GM06990 (cell line): ENCODE data around the gene SLC35B4.

Source experiments
- DNase-seq: peaks from one replicate; pipeline ENCODE4 v3.0.0-alpha.2; 2011; ENCODE audit not compliant: insufficient read length; ENCODE audit errors: extremely low read depth
- H3K27me3 ChIP-seq: replicated peaks from 2 replicates; pipeline ENCODE4 v1.6.0; 2011; ENCODE audit warnings: low read length; ENCODE audit not compliant: control insufficient read depth, insufficient read depth
- H3K36me3 ChIP-seq: 2 replicates; pipeline ENCODE4 v1.5.1; 2011; ENCODE audit warnings: low read length; ENCODE audit not compliant: control insufficient read depth, insufficient read depth
- H3K4me3 ChIP-seq: replicated peaks from 2 replicates; pipeline ENCODE4 v1.5.1; 2011; ENCODE audit warnings: low read depth, mild to moderate bottlenecking, control low read depth, low read length
- CTCF ChIP-seq: IDR thresholded peaks from 2 replicates; pipeline ENCODE4 v1.5.1; 2011; ENCODE audit warnings: low read length, control low read depth, mild to moderate bottlenecking, inconsistent platforms; ENCODE audit not compliant: insufficient read depth, poor library complexity, severe bottlenecking

The SLC35B4 gene

GRCh38 chr7:134312717-134313116 is 4.0 kb downstream of the SLC35B4 start:
- TF ChIP-seq CTCF, result no peak
- H3K36me3 ChIP-seq, result no peaks in the 10 kb centered on the region; the same call in 1 of the 2 replicates
- H3K4me3 ChIP-seq, result no peak overlapping the region
- H3K27me3 ChIP-seq, result no peaks in the 10 kb centered on the region
- DNase-seq, result no peak

- DNase-seq, result no peak
- H3K27me3 ChIP-seq, result no peaks in the 10 kb centered on the region
Observed at GRCh38 chr7:134311807-134312206, 4.9 kb downstream of the SLC35B4 start.

GRCh38 chr7:134308548-134308947 is 8.2 kb downstream of the SLC35B4 start:
- TF ChIP-seq CTCF, result no peak
- no peaks in the 10 kb centered on the region for H3K27me3 ChIP-seq
- no peak for DNase-seq

More at GRCh38 chr7:134311807-134312206, 4.9 kb downstream of the SLC35B4 start:
- Histone ChIP-seq H3K4me3 (no peak overlapping the region), H3K36me3 (no peaks in the 10 kb centered on the region; the same call in 1 of the 2 replicates)
- no peak for TF ChIP-seq CTCF

GRCh38 chr7:134307320-134307719 is 9.4 kb downstream of the SLC35B4 start:
- no peaks in the 10 kb centered on the region for H3K27me3 ChIP-seq
- no peak overlapping the region for H3K4me3 ChIP-seq
- TF ChIP-seq CTCF, result no peak
- H3K36me3 ChIP-seq, result no peaks in the 10 kb centered on the region; the same call in none of the 2 replicates
- no peak for DNase-seq

More at GRCh38 chr7:134308548-134308947, 8.2 kb downstream of the SLC35B4 start:
- no peak overlapping the region for H3K4me3 ChIP-seq
- no peaks in the 10 kb centered on the region; the same call in 1 of the 2 replicates for H3K36me3 ChIP-seq

GRCh38 chr7:134302120-134302519 is 14.6 kb downstream of the SLC35B4 start:
- H3K36me3 ChIP-seq, result peaks cover 5% of the 10 kb centered on the region
- H3K27me3 ChIP-seq, result no peaks in the 10 kb centered on the region
- no peak for DNase-seq
- H3K4me3 ChIP-seq, result no peak overlapping the region
- no peak for TF ChIP-seq CTCF

- TF ChIP-seq CTCF, result no peak
- DNase-seq, result no peak
- Histone ChIP-seq H3K27me3 (no peaks in the 10 kb centered on the region), H3K4me3 (no peak overlapping the region), H3K36me3 (peaks cover 5% of the 10 kb centered on the region)
Observed at GRCh38 chr7:134301592-134301991, 15.1 kb downstream of the SLC35B4 start.
